A549 (cell line): ENCODE data around the gene ZNF804A. TPM values are rescaled to one million over a fixed set of nuclear protein-coding genes. Genes with fewer than 3 reads are reported as not detected.
A peak's percentile ranks its signal among the peaks of the same experiment; 100 is the strongest.

Experiments
- ATAC-seq, 2 experiments: fragments of 200-7000 bp in 1 of 2; fragments of >200 bp in 1 of 2; cut with Nextera tagmentation in 1 of 2; cut with Tn5 transposase in 1 of 2; 3 replicates each; pipeline versions ENCODE4 v1.8.0 to v1.9.1; 2018 to 2020; ENCODE audit warnings: mild to moderate bottlenecking in 1 of 2, moderate library complexity in 1 of 2
- CTCF ChIA-PET: fragments of 300-600 bp; sonication (Branson Sonifier 250); formaldehyde crosslinking; extraction: SDS; loops from one replicate; lab custom pipeline; 2021; ENCODE audit warnings: antibody characterized with exemption, inconsistent platforms; lab: Yijun Ruan, JAX
- POLR2A ChIA-PET: fragments of 350-600 bp; formaldehyde crosslinking; extraction: SDS; loops from one replicate; lab custom pipeline; 2021; ENCODE audit warnings: antibody characterized with exemption, inconsistent platforms; lab: Yijun Ruan, JAX
- DNase-seq, 2 experiments: peaks; one replicate each; pipeline versions ENCODE4 v3.0.0 to v3.0.0-alpha.2; 2011 to 2016; ENCODE audit warnings: low read depth in 1 of 2, low spot score in 1 of 2
- FAIRE-seq: peaks from 2 replicates; lab custom pipeline; 2011; peaks lifted over from hg19 to GRCh38; lab: Jason Lieb, UNC
- H3K27ac ChIP-seq, 2 experiments: fragments of >200 bp; sonication (Bioruptor Twin); formaldehyde crosslinking; 3 replicates each; pipeline ENCODE4 v1.5.1; 2016 to 2017
- H3K4me1 ChIP-seq: fragments of >200 bp; sonication (Bioruptor Twin); formaldehyde crosslinking; 3 replicates; pipeline ENCODE4 v1.6.1; 2016
- H3K4me2 ChIP-seq: fragments of >200 bp; sonication (Bioruptor Twin); formaldehyde crosslinking; 3 replicates; pipeline ENCODE4 v1.6.1; 2016
- H3K4me3 ChIP-seq: fragments of >200 bp; sonication (Bioruptor Twin); formaldehyde crosslinking; 3 replicates; pipeline ENCODE4 v1.5.1; 2016
- H3K9me3 ChIP-seq: fragments of >200 bp; sonication (Bioruptor Twin); formaldehyde crosslinking; 3 replicates; pipeline ENCODE4 v1.6.1; 2016
- CBX2 ChIP-seq: fragments of 200-600 bp; sonication (generic); IDR thresholded peaks from 2 replicates; pipeline ENCODE4 v1.6.1; 2016; ENCODE audit warnings: low read depth, mild to moderate bottlenecking, borderline replicate concordance
- CEBPB ChIP-seq, 2 experiments: fragments of >200 bp in 1 of 2; sonication (Bioruptor Twin) in 1 of 2; formaldehyde crosslinking in 1 of 2; IDR thresholded peaks; 2 replicates each; pipeline ENCODE4 v1.6.1; 2012 to 2016
- EHF ChIP-seq: fragments of 250-450 bp; sonication (Bioruptor Pico); IDR thresholded peaks from 2 replicates; pipeline ENCODE4 v1.5.0; 2020; ENCODE audit warnings: mild to moderate bottlenecking
- EHMT2 ChIP-seq: fragments of 200-600 bp; sonication (generic); IDR thresholded peaks from 2 replicates; pipeline ENCODE4 v1.6.1; 2016; ENCODE audit warnings: antibody characterized with exemption, low read depth, mild to moderate bottlenecking, moderate library complexity
- EP300 ChIP-seq, 2 experiments: fragments of >200 bp; sonication (Bioruptor Twin); formaldehyde crosslinking; IDR thresholded peaks; 2 replicates in 1 of 2; 3 replicates in 1 of 2; pipeline ENCODE4 v1.6.1; 2016 to 2017
- GATA3 ChIP-seq: IDR thresholded peaks from 2 replicates; pipeline ENCODE4 v1.6.1; 2012; ENCODE audit warnings: borderline replicate concordance
- HES2 ChIP-seq: fragments of >200 bp; sonication (Bioruptor Twin); formaldehyde crosslinking; IDR thresholded peaks from 2 replicates; pipeline ENCODE4 v1.6.1; 2016
- HMGXB4 ChIP-seq: fragments of 250-450 bp; sonication (Bioruptor Pico); IDR thresholded peaks from 2 replicates; pipeline ENCODE4 v1.5.0; 2021; ENCODE audit warnings: mild to moderate bottlenecking, moderate library complexity, borderline replicate concordance
- HOXB5 ChIP-seq: fragments of 250-450 bp; sonication (Bioruptor Pico); IDR thresholded peaks from 2 replicates; pipeline ENCODE4 v1.5.0; 2020; ENCODE audit warnings: mild to moderate bottlenecking, moderate library complexity
- JUN ChIP-seq, 2 experiments: fragments of >200 bp; sonication (Bioruptor Twin); formaldehyde crosslinking; IDR thresholded peaks; 2 replicates in 1 of 2; 3 replicates in 1 of 2; pipeline ENCODE4 v1.6.1; 2016 to 2017
- MAFK ChIP-seq: fragments of 450-650 bp; IDR thresholded peaks from 2 replicates; pipeline ENCODE4 v1.6.1; 2014; ENCODE audit not compliant: partially characterized antibody
- NR3C1 ChIP-seq: fragments of >200 bp; sonication (Bioruptor Twin); formaldehyde crosslinking; IDR thresholded peaks from 3 replicates; pipeline ENCODE4 v1.6.1; 2017
- PHF8 ChIP-seq: fragments of 200-600 bp; sonication (generic); IDR thresholded peaks from 2 replicates; pipeline ENCODE4 v1.6.1; 2016; ENCODE audit warnings: low read depth, mild to moderate bottlenecking, antibody characterized with exemption, moderate library complexity, borderline replicate concordance
- RAD21 ChIP-seq, 2 experiments: fragments of >200 bp in 1 of 2; sonication (Bioruptor Twin) in 1 of 2; formaldehyde crosslinking in 1 of 2; IDR thresholded peaks in 1 of 2; conservative IDR thresholded peaks in 1 of 2; 2 replicates in 1 of 2; 3 replicates in 1 of 2; pipeline ENCODE4 v1.6.1; 2012 to 2018; ENCODE audit warnings: inconsistent platforms in 1 of 2
- RARB ChIP-seq: fragments of 250-450 bp; sonication (Bioruptor Pico); IDR thresholded peaks from 2 replicates; pipeline ENCODE4 v1.8.0; 2021; ENCODE audit warnings: mild to moderate bottlenecking, moderate library complexity
- RNF2 ChIP-seq: fragments of 200-600 bp; sonication (generic); IDR thresholded peaks from 2 replicates; pipeline ENCODE4 v1.6.1; 2016; ENCODE audit warnings: low read depth, mild to moderate bottlenecking, antibody characterized with exemption, moderate library complexity, borderline replicate concordance
- SMC3 ChIP-seq: fragments of >200 bp; sonication (Bioruptor Twin); formaldehyde crosslinking; IDR thresholded peaks from 3 replicates; pipeline ENCODE4 v1.6.1; 2018; ENCODE audit warnings: inconsistent platforms
- SREBF2 ChIP-seq: fragments of 450-650 bp; IDR thresholded peaks from 2 replicates; pipeline ENCODE4 v1.6.1; 2014; ENCODE audit warnings: mild to moderate bottlenecking, moderate library complexity
- USF2 ChIP-seq: fragments of 450-650 bp; IDR thresholded peaks from 2 replicates; pipeline ENCODE4 v1.6.1; 2014; ENCODE audit warnings: antibody characterized with exemption
- WGBS: methylation state at CpG from one replicate; pipeline ENCODE4 v1.1.6; 2017; ENCODE audit errors: missing lambda C conversion rate; 5-methylcytosine and 5-hydroxymethylcytosine counted together
- polyA plus RNA-seq, 4 experiments: library from polyadenylated mRNA; depleted of rRNA in 3 of 4; stranded (reverse); fragments of >200 nt; fragmentation: RNase III in 1 of 4; extraction: RNeasy Plus Mini Kit Qiagen cat#74134 plus additional on column Dnase treatment in 1 of 4; gene quantifications; 2 replicates in 3 of 4; 3 replicates in 1 of 4; pipeline ENCODE4 v1.2.3, GENCODE V29; 2011 to 2017
- TF ChIP-seq, protein P1 (sequence below): IDR thresholded peaks from 2 replicates; pipeline ENCODE4 v1.6.1; 2012; ENCODE audit warnings: low read depth, borderline replicate concordance
- TF ChIP-seq, protein P2 (sequence below): IDR thresholded peaks from 2 replicates; pipeline ENCODE4 v1.6.1; 2012
- TF ChIP-seq, protein P3 (sequence below): fragments of >200 bp; sonication (Bioruptor Twin); formaldehyde crosslinking; IDR thresholded peaks from 3 replicates; pipeline ENCODE4 v1.6.1; 2016

The ZNF804A gene
- polyA plus RNA-seq, 2 of the 4 experiments (the other 2 are of a cell fraction), result not detected

GRCh38 chr2:184945824-184946223, 347.5 kb downstream of the ZNF804A start:
- ChIA-PET POLR2A (no interaction called here), CTCF (no interaction called here)
- no peak for FAIRE-seq

GRCh38 chr2:184956856-184957255, 358.5 kb downstream of the ZNF804A start:
- Histone ChIP-seq H3K4me2 (no peak overlapping the region), H3K4me3 (no peak overlapping the region), H3K9me3 (no peaks in the 10 kb centered on the region), H3K4me1 (no peaks in the 10 kb centered on the region), H3K27ac (no peak overlapping the region)
- no peak for FAIRE-seq
- ATAC-seq, result no peak
- TF ChIP-seq USF2 (no peak), MAFK (peak; percentile 27), JUN (IDR thresholded peaks at IDR 0.05) (no peak), GATA3 (no peak), SREBF2 (no peak), RNF2 (no peak)
- DNase-seq, result no peak
- POLR2A ChIA-PET, result no interaction called here
- CTCF ChIA-PET, result no interaction called here
- WGBS, result 43% methylated on average over 3 of the region's 3 CpGs

More at GRCh38 chr2:184945824-184946223, 347.5 kb downstream of the ZNF804A start:
- DNase-seq, result no peak
- no peak for ATAC-seq
- H3K4me1 ChIP-seq, result no peaks in the 10 kb centered on the region
- no peaks in the 10 kb centered on the region for H3K9me3 ChIP-seq
- no peak overlapping the region for H3K4me2 ChIP-seq
- H3K4me3 ChIP-seq, result no peak overlapping the region
- TF ChIP-seq, protein P1, sequence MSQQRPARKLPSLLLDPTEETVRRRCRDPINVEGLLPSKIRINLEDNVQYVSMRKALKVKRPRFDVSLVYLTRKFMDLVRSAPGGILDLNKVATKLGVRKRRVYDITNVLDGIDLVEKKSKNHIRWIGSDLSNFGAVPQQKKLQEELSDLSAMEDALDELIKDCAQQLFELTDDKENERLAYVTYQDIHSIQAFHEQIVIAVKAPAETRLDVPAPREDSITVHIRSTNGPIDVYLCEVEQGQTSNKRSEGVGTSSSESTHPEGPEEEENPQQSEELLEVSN, result no peak
- TF ChIP-seq EHMT2 (no peak), JUN (IDR thresholded peaks at IDR 0.05) (no peak)
- H3K27ac ChIP-seq, result no peak overlapping the region

- WGBS, result 43% methylated on average over 3 of the region's 3 CpGs
- Histone ChIP-seq H3K4me3 (no peak overlapping the region), H3K4me2 (no peak overlapping the region), H3K27ac (no peak overlapping the region), H3K9me3 (no peaks in the 10 kb centered on the region; the same call in 1 of the 3 replicates), H3K4me1 (no peaks in the 10 kb centered on the region)
- FAIRE-seq (no peak), DNase-seq (no peak), ATAC-seq (no peak)
- no peak for TF ChIP-seq RAD21 (conservative IDR thresholded peaks at IDR 0.05 in 1 of 2, IDR thresholded peaks at IDR 0.05 in 1 of 2)
- no peak for TF ChIP-seq HES2
- no peak for TF ChIP-seq EHF (CRISPR knock-in tag)
- TF ChIP-seq CEBPB (IDR thresholded peaks at IDR 0.05), result no peak
- TF ChIP-seq HOXB5 (CRISPR knock-in tag), result no peak
- no peak for TF ChIP-seq RARB (CRISPR knock-in tag)
- no peak for TF ChIP-seq GATA3
- TF ChIP-seq EP300 (IDR thresholded peaks at IDR 0.05), result no peak
- no peak for TF ChIP-seq NR3C1
- TF ChIP-seq CBX2, result no peak
- no peak for TF ChIP-seq SREBF2
- no peak for TF ChIP-seq EHMT2
- TF ChIP-seq HMGXB4 (CRISPR knock-in tag), result no peak
- TF ChIP-seq SMC3, result no peak
- TF ChIP-seq PHF8, result no peak
- TF ChIP-seq, protein P2, sequence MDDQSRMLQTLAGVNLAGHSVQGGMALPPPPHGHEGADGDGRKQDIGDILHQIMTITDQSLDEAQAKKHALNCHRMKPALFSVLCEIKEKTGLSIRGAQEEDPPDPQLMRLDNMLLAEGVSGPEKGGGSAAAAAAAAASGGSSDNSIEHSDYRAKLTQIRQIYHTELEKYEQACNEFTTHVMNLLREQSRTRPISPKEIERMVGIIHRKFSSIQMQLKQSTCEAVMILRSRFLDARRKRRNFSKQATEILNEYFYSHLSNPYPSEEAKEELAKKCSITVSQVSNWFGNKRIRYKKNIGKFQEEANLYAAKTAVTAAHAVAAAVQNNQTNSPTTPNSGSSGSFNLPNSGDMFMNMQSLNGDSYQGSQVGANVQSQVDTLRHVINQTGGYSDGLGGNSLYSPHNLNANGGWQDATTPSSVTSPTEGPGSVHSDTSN, result no peak
- TF ChIP-seq, protein P3, sequence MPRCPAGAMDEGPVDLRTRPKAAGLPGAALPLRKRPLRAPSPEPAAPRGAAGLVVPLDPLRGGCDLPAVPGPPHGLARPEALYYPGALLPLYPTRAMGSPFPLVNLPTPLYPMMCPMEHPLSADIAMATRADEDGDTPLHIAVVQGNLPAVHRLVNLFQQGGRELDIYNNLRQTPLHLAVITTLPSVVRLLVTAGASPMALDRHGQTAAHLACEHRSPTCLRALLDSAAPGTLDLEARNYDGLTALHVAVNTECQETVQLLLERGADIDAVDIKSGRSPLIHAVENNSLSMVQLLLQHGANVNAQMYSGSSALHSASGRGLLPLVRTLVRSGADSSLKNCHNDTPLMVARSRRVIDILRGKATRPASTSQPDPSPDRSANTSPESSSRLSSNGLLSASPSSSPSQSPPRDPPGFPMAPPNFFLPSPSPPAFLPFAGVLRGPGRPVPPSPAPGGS, result no peak
- ChIA-PET POLR2A (no interaction called here), CTCF (no interaction called here)
Measured at GRCh38 chr2:184971546-184972068, 373.3 kb downstream of the ZNF804A start.
